Measurements from ENCODE around the gene PGM2.

GRCh38 chr4:37896206-37896860 lies 69.8 kb downstream of the PGM2 start:
- TF ChIP-seq POLR2A (IDR thresholded peaks at IDR 0.05; ENCODE audit: low read length) (no peak), GATA1 (IDR thresholded peaks at IDR 0.05; ENCODE audit: low read depth, low read length) (no peak)

Data from erythroblast (primary cell).